Caco-2 (cell line): Measurements from ENCODE around the gene MPI. TPM values are rescaled to one million over a fixed set of nuclear protein-coding genes. Genes with fewer than 3 reads are reported as not detected.
"Not testable (repeated sequence)": the region's sequence is repeated elsewhere in the genome, so short reads cannot be mapped to it uniquely, and the experiment has no call there.

ENCODE experiments used
- BruUV-seq: library from RNA; stranded (reverse); fragments of 400-500 nt; replicated peaks from 2 replicates; lab custom pipeline; 2021; lab: Mats Ljungman, UMichigan
- CTCF ChIA-PET: fragments of 300-600 bp; sonication (Branson Sonifier 250); formaldehyde crosslinking; loops from one replicate; lab custom pipeline; 2022; ENCODE audit warnings: antibody characterized with exemption; lab: Charles Lee
- POLR2A ChIA-PET: fragments of 300-600 bp; sonication (Branson Sonifier 250); formaldehyde crosslinking; loops from one replicate; lab custom pipeline; 2022; ENCODE audit warnings: antibody characterized with exemption; lab: Charles Lee
- DNase-seq, 2 experiments: peaks; one replicate each; pipeline versions ENCODE4 v3.0.0 to v3.0.0-alpha.2; 2020 to 2022
- H3K27me3 ChIP-seq: replicated peaks from 2 replicates; pipeline ENCODE4 v1.6.0; 2011; ENCODE audit warnings: low read length; ENCODE audit not compliant: control insufficient read depth, insufficient read depth
- H3K36me3 ChIP-seq: 2 replicates; pipeline ENCODE4 v1.5.1; 2011; ENCODE audit warnings: low read length; ENCODE audit not compliant: control insufficient read depth, insufficient read depth
- H3K4me1 ChIP-seq: fragments of 250-450 bp; sonication (Bioruptor Pico); 2 replicates; pipeline ENCODE4 v1.5.1; 2020; ENCODE audit warnings: mild to moderate bottlenecking
- H3K4me3 ChIP-seq: 2 replicates; pipeline ENCODE4 v1.5.1; 2011; ENCODE audit warnings: low read depth, mild to moderate bottlenecking, control low read depth, low read length
- H3K9me3 ChIP-seq: fragments of 250-450 bp; sonication (Bioruptor Pico); 2 replicates; pipeline ENCODE4 v1.5.1; 2020; ENCODE audit warnings: mild to moderate bottlenecking, moderate library complexity
- H3K27ac Mint-ChIP-seq: one replicate; pipeline ENCODE4 v1.8.0; 2022; ENCODE audit warnings: mixed read lengths; ENCODE audit not compliant: unreplicated experiment
- H3K27me3 Mint-ChIP-seq: one replicate; pipeline ENCODE4 v1.8.0; 2022; ENCODE audit warnings: mixed read lengths; ENCODE audit not compliant: insufficient read depth, unreplicated experiment
- H3K36me3 Mint-ChIP-seq: one replicate; pipeline ENCODE4 v1.8.0; 2022; ENCODE audit warnings: mild to moderate bottlenecking, mixed read lengths; ENCODE audit not compliant: insufficient read depth, unreplicated experiment
- H3K4me1 Mint-ChIP-seq: one replicate; pipeline ENCODE4 v1.8.0; 2022; ENCODE audit warnings: low read depth, mixed read lengths; ENCODE audit not compliant: unreplicated experiment
- H3K4me3 Mint-ChIP-seq: one replicate; pipeline ENCODE4 v1.8.0; 2022; ENCODE audit warnings: mild to moderate bottlenecking, moderate library complexity, mixed read lengths; ENCODE audit not compliant: unreplicated experiment
- H3K9me3 Mint-ChIP-seq: one replicate; pipeline ENCODE4 v1.8.0; 2022; ENCODE audit warnings: mixed read lengths; ENCODE audit not compliant: unreplicated experiment
- CTCF ChIP-seq, 2 experiments: fragments of 200-600 bp in 1 of 2; IDR thresholded peaks; 1 replicate in 1 of 2; 2 replicates in 1 of 2; pipeline versions ENCODE4 v1.5.1 to v1.8.0; 2011 to 2022; ENCODE audit warnings: antibody characterized with exemption in 1 of 2, control low read depth in 1 of 2, inconsistent platforms in 1 of 2, low read depth in 1 of 2, low read length in 1 of 2, mild to moderate bottlenecking in 1 of 2, moderate library complexity in 1 of 2; ENCODE audit not compliant: insufficient read depth in 1 of 2, severe bottlenecking in 1 of 2, unreplicated experiment in 1 of 2
- intact Hi-C: fragments of 100-400 bp; cut with micrococcal nuclease; formaldehyde crosslinking; loops from one replicate; pipeline ENCODE4 v1.10.0; 2022; ENCODE audit not compliant: unreplicated experiment
- total RNA-seq: library from RNA; stranded (reverse); gene quantifications from 2 replicates; pipeline ENCODE4 v1.2.3, GENCODE V29; 2022

MPI gene
- total RNA-seq, 1 experiment from 2014 or later: 29.1 TPM

- intact Hi-C loops: loop anchor here (1.0 kb wide), 1 partner anchor 10 kb away; the partner anchor contains the start of gene COX5A
- Histone ChIP-seq H3K9me3 (no peaks in the 10 kb centered on the region), H3K36me3 (peaks cover 3% of the 10 kb centered on the region; the same call in 1 of the 2 replicates), H3K27me3 (no peaks in the 10 kb centered on the region), H3K4me1 (peaks cover 5% of the 10 kb centered on the region), H3K4me3 (no peak overlapping the region)
- peaks cover 82% of the 10 kb centered on the region for H3K36me3 Mint-ChIP-seq
- CTCF ChIA-PET: interaction anchor here (1.0 kb wide), 1 partner anchor 27 kb away, joined by 3 read pairs; no protein-coding TSS in a partner anchor
- no peaks in the 10 kb centered on the region for H3K27me3 Mint-ChIP-seq
- POLR2A ChIA-PET: no interaction called here
- no peaks in the 10 kb centered on the region for H3K9me3 Mint-ChIP-seq
- H3K27ac Mint-ChIP-seq: no peak overlapping the region
- H3K4me1 Mint-ChIP-seq: no peaks in the 10 kb centered on the region
- no peak overlapping the region for H3K4me3 Mint-ChIP-seq
- no TSS peak for BruUV-seq
- no peak for TF ChIP-seq CTCF (IDR thresholded peaks at IDR 0.05; ENCODE audit: insufficient read depth in 1 of 2, low read depth in 1 of 2, low read length in 1 of 2, severe bottlenecking in 1 of 2, unreplicated experiment in 1 of 2)
- DNase-seq: peak; percentile 53 to 74
Observed at GRCh38 chr15:74928771-74929198, 38.9 kb downstream of the MPI start.

GRCh38 chr15:74933573-74933972 is 43.7 kb downstream of the MPI start:
- H3K36me3 ChIP-seq: no peaks in the 10 kb centered on the region
- no peak overlapping the region for H3K4me3 Mint-ChIP-seq
- no peaks in the 10 kb centered on the region for H3K9me3 Mint-ChIP-seq
- H3K27ac Mint-ChIP-seq: no peak overlapping the region
- H3K4me3 ChIP-seq: no peak overlapping the region
- H3K27me3 Mint-ChIP-seq: no peaks in the 10 kb centered on the region
- peaks cover 17% of the 10 kb centered on the region for H3K4me1 ChIP-seq
- H3K9me3 ChIP-seq: no peaks in the 10 kb centered on the region
- POLR2A ChIA-PET: no interaction called here
- H3K4me1 Mint-ChIP-seq: peaks cover 6% of the 10 kb centered on the region
- TF ChIP-seq CTCF (IDR thresholded peaks at IDR 0.05; ENCODE audit: insufficient read depth in 1 of 2, low read depth in 1 of 2, low read length in 1 of 2, severe bottlenecking in 1 of 2, unreplicated experiment in 1 of 2): no peak
- no peak for DNase-seq
- peaks cover 62% of the 10 kb centered on the region for H3K36me3 Mint-ChIP-seq
- no TSS peak for BruUV-seq
- intact Hi-C loops: no loop called here
- CTCF ChIA-PET: no interaction called here
- H3K27me3 ChIP-seq: no peaks in the 10 kb centered on the region

- peak overlapping the region; percentile 52 for H3K4me3 Mint-ChIP-seq
- H3K9me3 Mint-ChIP-seq, H3K36me3 ChIP-seq, H3K27me3 Mint-ChIP-seq, H3K27ac Mint-ChIP-seq, H3K4me3 ChIP-seq, H3K27me3 ChIP-seq, H3K9me3 ChIP-seq, POLR2A ChIA-PET, intact Hi-C loops, BruUV-seq, H3K4me1 Mint-ChIP-seq: not testable (repeated sequence)
- H3K4me1 ChIP-seq: peaks cover 17% of the 10 kb centered on the region
- peak; percentile 60 for DNase-seq
- H3K36me3 Mint-ChIP-seq: peaks cover 46% of the 10 kb centered on the region
- CTCF ChIA-PET: interaction anchor here (0.7 kb wide), 1 partner anchor 34 kb away, joined by 3 read pairs; no protein-coding TSS in a partner anchor
- TF ChIP-seq CTCF (IDR thresholded peaks at IDR 0.05; ENCODE audit: insufficient read depth in 1 of 2, low read depth in 1 of 2, low read length in 1 of 2, severe bottlenecking in 1 of 2, unreplicated experiment in 1 of 2): peak in 1 of 2 experiments; percentile 19
Observed at GRCh38 chr15:74935193-74935592, 45.4 kb downstream of the MPI start.
